Glomerular endothelial cell (primary cell): Measurements from ENCODE around the gene PCDHGA4. TPM values are rescaled to one million over a fixed set of nuclear protein-coding genes. Genes with fewer than 3 reads are reported as not detected.
"Not testable (repeated sequence)": the region's sequence is repeated elsewhere in the genome, so short reads cannot be mapped to it uniquely, and the experiment has no call there.

ENCODE experiments used
- DNase-seq: peaks from one replicate; pipeline ENCODE4 v3.0.0-alpha.2; 2011; ENCODE audit warnings: low read depth, low spot score; ENCODE audit errors: extremely low read depth
- total RNA-seq: library from RNA; depleted of rRNA; stranded (reverse); fragments of >200 nt; gene quantifications from 2 replicates; pipeline ENCODE4 v1.2.3, GENCODE V29; 2015

PCDHGA4 gene
- total RNA-seq, 1 donor from 2014 or later: 9.2 TPM

DNA sequence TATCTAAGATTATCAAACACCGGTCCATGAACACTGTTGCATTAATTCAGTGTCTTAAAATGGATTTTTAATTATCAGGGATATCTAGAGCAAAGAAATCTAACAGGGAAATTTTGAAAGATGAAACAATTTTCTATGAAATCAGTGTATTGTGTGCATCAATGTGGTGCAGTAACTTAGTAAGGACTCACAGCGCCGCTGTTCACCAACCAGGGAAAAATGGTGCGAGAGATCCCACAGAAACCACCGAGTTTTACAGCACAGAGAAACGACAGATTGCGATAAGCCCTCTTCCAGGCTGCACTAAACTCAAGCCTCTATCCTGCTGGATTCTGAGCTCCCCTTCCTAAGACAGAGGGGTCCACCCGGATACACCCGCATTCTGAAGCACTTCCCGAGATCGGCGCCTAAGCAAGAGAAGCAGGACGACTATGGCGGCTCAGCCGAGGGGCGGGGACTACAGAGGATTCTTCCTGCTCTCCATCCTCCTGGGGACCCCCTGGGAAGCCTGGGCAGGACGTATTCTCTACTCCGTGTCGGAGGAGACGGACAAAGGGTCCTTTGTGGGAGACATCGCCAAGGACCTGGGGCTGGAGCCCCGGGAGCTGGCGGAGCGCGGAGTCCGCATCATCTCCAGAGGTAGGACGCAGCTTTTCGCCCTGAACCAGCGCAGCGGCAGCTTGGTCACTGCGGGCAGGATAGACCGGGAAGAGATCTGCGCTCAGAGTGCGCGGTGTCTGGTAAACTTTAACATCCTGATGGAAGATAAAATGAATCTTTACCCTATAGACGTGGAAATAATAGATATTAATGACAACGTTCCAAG is 27.9 kb downstream of the PCDHGA4 start, which contains the start of gene PCDHGA7:
Gene PCDHGA7, plus strand, starts transcription at position 274 of the 826 bp plus-strand sequence. Its CDS starts 158 bp downstream, at position 432.
- DNase-seq: no peak

GRCh38 chr5:141383345-141383744 is 28.5 kb downstream of the PCDHGA4 start:
- DNase-seq: no peak

GRCh38 chr5:141384471-141385267 is 29.8 kb downstream of the PCDHGA4 start:
- DNase-seq: no peak

DNA sequence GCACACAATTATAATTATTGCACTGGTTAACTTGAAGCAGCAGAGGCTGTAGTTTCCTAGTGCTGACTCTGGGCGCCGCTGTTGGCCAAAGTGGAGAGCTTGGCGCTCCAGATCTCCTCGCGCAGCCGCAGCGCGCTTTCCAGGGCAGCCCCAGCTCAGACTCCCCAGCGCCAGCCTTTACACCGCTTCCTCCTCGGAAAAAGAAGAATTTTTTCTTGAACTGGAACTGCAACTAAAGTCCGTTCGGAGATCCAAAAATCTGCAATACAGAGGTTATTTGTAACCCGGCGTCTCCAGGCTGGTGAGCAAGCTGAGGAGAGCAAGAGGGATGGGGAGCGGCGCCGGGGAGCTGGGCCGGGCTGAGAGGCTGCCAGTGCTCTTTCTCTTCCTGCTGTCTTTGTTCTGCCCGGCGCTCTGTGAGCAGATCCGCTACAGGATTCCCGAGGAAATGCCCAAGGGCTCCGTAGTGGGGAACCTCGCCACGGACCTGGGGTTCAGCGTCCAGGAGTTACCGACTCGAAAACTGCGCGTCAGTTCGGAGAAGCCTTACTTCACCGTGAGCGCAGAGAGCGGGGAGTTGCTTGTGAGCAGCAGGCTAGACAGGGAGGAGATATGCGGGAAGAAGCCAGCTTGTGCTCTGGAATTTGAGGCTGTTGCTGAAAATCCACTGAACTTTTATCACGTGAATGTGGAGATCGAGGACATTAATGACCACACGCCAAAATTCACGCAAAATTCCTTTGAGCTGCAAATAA is 32.9 kb downstream of the PCDHGA4 start, which contains the start of gene PCDHGB4:
Gene PCDHGB4, plus strand, starts transcription at position 142 of the 755 bp plus-strand sequence. Its CDS starts 187 bp downstream, at position 329.
- not testable (repeated sequence) for DNase-seq

GRCh38 chr5:141388661-141389060 is 33.8 kb downstream of the PCDHGA4 start:
- DNase-seq: no peak

DNA sequence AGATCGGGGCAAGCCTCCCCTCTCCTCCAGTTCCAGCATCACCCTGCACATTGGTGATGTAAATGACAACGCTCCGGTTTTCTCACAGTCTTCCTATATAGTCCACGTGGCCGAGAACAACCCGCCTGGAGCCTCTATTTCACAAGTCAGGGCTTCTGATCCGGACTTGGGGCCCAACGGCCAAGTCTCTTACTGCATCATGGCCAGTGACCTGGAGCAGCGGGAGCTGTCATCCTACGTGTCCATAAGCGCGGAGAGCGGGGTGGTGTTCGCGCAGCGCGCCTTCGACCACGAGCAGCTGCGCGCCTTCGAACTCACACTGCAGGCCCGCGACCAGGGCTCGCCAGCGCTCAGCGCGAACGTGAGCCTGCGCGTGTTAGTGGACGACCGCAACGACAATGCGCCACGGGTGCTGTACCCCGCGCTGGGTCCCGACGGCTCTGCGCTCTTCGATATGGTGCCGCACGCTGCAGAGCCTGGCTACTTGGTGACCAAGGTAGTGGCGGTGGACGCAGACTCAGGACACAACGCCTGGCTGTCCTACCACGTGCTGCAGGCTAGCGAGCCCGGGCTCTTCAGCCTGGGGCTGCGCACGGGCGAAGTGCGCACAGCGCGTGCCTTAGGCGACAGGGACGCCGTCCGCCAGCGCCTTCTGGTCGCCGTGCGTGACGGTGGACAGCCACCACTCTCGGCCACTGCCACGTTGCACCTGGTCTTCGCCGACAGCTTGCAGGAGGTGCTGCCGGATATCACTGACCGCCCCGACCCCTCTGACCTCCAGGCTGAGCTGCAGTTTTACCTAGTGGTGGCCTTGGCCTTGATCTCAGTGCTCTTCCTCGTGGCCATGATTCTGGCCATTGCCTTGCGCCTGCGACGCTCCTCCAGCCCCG is 34.6 kb downstream of the PCDHGA4 start:
- no peak for DNase-seq

- DNase-seq: no peak
Measured at GRCh38 chr5:141392429-141393198, 37.8 kb downstream of the PCDHGA4 start, which contains the start of gene PCDHGA8. TSS of gene PCDHGA8 (plus strand) at chr5:141392633. CDS start at chr5:141392814, 181 bp downstream.

DNA sequence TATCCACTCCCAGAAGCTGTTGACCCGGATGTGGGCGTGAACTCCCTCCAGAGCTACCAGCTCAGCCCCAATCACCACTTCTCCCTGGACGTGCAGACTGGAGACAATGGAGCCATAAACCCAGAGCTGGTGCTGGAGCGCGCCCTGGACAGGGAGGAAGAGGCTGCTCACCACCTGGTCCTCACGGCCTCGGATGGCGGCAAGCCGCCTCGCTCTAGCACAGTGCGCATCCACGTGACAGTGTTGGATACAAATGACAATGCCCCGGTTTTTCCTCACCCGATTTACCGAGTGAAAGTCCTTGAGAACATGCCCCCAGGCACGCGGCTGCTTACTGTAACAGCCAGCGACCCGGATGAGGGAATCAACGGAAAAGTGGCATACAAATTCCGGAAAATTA is 38.4 kb downstream of the PCDHGA4 start:
- no peak for DNase-seq

GRCh38 chr5:141394401-141395187 is 39.8 kb downstream of the PCDHGA4 start:
- DNase-seq: not testable (repeated sequence)

- not testable (repeated sequence) for DNase-seq
Measured at GRCh38 chr5:141397756-141398551, 43.1 kb downstream of the PCDHGA4 start, which contains the start of gene PCDHGB5. TSS of gene PCDHGB5 (plus strand) at chr5:141397947. CDS start at chr5:141398128, 181 bp downstream.

GRCh38 chr5:141398608-141399007 is 43.8 kb downstream of the PCDHGA4 start:
- no peak for DNase-seq

DNA sequence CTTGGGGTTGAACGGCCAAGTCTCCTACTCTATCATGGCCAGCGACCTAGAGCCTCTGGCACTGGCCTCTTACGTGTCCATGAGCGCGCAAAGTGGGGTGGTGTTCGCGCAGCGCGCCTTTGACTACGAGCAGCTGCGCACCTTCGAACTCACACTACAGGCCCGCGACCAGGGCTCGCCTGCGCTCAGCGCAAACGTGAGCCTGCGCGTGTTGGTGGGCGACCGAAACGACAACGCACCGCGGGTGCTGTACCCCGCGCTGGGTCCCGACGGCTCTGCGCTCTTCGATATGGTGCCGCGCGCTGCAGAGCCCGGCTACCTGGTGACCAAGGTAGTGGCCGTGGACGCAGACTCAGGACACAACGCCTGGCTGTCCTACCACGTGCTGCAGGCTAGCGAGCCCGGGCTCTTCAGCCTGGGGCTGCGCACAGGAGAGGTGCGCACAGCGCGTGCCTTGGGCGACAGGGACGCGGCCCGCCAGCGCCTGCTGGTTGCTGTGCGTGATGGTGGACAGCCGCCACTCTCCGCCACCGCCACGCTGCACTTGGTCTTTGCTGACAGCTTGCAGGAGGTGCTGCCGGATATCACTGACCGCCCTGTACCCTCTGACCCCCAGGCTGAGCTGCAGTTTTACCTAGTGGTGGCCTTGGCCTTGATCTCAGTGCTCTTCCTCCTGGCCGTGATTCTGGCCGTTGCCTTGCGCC is 44.9 kb downstream of the PCDHGA4 start:
- no peak for DNase-seq

- DNase-seq: no peak
Measured at GRCh38 chr5:141402553-141403243, 47.9 kb downstream of the PCDHGA4 start, which contains the start of gene PCDHGA9. TSS of gene PCDHGA9 (plus strand) at chr5:141402778. CDS start at chr5:141402953, 175 bp downstream.

- DNase-seq: no peak
Measured at GRCh38 chr5:141403387-141403786, 48.6 kb downstream of the PCDHGA4 start.
